ENCODE measurements around the gene CCNY. TPM values are rescaled to one million over a fixed set of nuclear protein-coding genes. Genes with fewer than 3 reads are reported as not detected.
"Not testable (repeated sequence)": the region's sequence is repeated elsewhere in the genome, so short reads cannot be mapped to it uniquely, and the experiment has no call there.

The CCNY gene
- total RNA-seq, 1 donor from 2014 or later: 41.3 TPM

DNA sequence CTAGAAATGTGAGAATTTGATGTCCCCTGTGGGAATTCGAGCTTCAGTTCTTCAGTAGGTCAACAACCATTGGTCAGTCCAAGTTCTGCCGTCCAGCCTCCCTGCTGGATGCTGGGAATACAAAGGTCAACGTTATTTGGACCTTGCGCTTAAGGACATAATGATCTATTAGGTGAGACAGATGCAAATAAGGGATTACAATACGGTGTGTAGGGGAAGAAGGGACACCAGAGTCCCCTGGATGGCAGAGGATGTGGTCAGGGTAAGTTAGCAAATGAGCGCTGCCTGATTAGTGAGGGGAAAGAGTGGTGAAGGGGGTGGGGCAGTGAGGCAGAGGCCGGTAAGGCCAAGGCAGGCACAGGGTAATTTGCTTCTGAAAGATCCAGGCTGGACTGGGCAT, 16.2 kb downstream of the CCNY start:
- DNase-seq (ENCODE audit: low read depth): no peak
- no peaks in the 10 kb centered on the region for H3K27me3 ChIP-seq (ENCODE audit: control insufficient read depth, insufficient read depth, low read length)
- TF ChIP-seq, protein P1, sequence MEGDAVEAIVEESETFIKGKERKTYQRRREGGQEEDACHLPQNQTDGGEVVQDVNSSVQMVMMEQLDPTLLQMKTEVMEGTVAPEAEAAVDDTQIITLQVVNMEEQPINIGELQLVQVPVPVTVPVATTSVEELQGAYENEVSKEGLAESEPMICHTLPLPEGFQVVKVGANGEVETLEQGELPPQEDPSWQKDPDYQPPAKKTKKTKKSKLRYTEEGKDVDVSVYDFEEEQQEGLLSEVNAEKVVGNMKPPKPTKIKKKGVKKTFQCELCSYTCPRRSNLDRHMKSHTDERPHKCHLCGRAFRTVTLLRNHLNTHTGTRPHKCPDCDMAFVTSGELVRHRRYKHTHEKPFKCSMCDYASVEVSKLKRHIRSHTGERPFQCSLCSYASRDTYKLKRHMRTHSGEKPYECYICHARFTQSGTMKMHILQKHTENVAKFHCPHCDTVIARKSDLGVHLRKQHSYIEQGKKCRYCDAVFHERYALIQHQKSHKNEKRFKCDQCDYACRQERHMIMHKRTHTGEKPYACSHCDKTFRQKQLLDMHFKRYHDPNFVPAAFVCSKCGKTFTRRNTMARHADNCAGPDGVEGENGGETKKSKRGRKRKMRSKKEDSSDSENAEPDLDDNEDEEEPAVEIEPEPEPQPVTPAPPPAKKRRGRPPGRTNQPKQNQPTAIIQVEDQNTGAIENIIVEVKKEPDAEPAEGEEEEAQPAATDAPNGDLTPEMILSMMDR (IDR thresholded peaks at IDR 0.05; ENCODE audit: insufficient read depth, low read length, poor library complexity, severe bottlenecking): no peak
- H3K4me3 ChIP-seq (ENCODE audit: low read depth, low read length): no peak overlapping the region
- H3K36me3 ChIP-seq (ENCODE audit: control insufficient read depth, insufficient read depth, low read length): no peaks in the 10 kb centered on the region

DNA sequence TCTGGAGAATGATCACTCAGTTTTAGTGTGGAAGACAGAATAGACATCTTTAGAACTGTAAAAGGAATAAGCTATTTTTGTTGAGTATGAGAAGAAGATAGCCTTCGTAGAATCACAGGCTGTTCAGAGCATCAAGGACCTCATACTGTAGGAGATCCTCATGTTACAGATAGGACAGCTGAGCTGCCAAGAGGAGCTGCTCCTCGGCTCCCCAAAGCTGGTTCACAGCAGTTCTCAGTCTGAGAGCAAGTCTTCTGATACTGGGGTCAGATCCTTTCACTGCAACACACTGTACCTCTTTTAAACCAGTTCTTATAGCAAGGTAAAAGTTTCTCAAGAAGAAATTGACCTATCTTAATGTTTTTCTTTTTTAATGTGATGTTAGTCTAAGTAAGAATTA, 17.1 kb downstream of the CCNY start:
- Histone ChIP-seq H3K4me3 (ENCODE audit: low read depth, low read length) (no peak overlapping the region), H3K27me3 (ENCODE audit: control insufficient read depth, insufficient read depth, low read length) (no peaks in the 10 kb centered on the region), H3K36me3 (ENCODE audit: control insufficient read depth, insufficient read depth, low read length) (no peaks in the 10 kb centered on the region)
- DNase-seq (ENCODE audit: low read depth): no peak
- TF ChIP-seq, protein P1 (IDR thresholded peaks at IDR 0.05; ENCODE audit: insufficient read depth, low read length, poor library complexity, severe bottlenecking): no peak

DNA sequence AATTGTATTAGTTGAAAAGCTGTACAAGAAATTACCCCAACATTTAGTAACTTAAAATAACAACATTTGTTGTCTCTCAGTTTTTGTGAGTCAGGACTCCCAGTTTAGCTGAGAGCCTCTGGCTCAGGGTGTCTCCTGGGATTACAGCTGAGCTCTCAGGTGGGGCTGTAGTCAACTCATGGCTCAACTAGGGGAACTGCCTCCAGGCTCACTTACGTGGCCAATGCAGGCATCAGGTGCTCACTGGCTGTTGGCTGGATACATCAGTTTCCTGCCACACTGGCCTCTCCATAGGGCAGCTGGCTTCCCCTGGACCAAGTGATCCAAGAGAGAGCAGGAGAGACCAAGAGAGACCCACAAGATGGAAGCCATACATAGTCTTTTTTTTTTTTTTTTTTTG, 17.5 kb downstream of the CCNY start:
- Histone ChIP-seq H3K36me3 (ENCODE audit: control insufficient read depth, insufficient read depth, low read length) (no peaks in the 10 kb centered on the region), H3K4me3 (ENCODE audit: low read depth, low read length) (no peak overlapping the region), H3K27me3 (ENCODE audit: control insufficient read depth, insufficient read depth, low read length) (no peaks in the 10 kb centered on the region)
- TF ChIP-seq, protein P1 (IDR thresholded peaks at IDR 0.05; ENCODE audit: insufficient read depth, low read length, poor library complexity, severe bottlenecking): no peak
- DNase-seq (ENCODE audit: low read depth): no peak

DNA sequence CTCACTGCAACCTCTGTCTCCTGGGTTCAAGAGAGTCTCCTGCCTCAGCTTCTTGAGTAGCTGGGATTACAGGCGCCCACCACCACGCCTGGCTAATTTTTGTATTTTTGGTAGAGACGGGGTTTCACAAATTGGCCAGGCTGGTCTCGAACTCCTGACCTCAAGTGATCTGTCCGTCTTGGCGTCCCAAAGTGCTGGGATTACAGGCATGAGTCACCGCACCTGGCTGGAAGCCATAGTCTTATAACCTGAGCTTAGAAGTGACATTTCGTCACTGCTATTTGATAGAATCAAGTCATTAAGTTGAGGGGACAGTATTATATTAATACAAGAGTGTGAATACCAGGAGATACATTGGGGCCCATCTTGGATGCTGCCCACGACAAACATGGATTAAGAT, 17.9 kb downstream of the CCNY start:
- not testable (repeated sequence) for H3K4me3 ChIP-seq (ENCODE audit: low read depth, low read length); DNase-seq (ENCODE audit: low read depth); H3K27me3 ChIP-seq (ENCODE audit: control insufficient read depth, insufficient read depth, low read length); H3K36me3 ChIP-seq (ENCODE audit: control insufficient read depth, insufficient read depth, low read length)

DNA sequence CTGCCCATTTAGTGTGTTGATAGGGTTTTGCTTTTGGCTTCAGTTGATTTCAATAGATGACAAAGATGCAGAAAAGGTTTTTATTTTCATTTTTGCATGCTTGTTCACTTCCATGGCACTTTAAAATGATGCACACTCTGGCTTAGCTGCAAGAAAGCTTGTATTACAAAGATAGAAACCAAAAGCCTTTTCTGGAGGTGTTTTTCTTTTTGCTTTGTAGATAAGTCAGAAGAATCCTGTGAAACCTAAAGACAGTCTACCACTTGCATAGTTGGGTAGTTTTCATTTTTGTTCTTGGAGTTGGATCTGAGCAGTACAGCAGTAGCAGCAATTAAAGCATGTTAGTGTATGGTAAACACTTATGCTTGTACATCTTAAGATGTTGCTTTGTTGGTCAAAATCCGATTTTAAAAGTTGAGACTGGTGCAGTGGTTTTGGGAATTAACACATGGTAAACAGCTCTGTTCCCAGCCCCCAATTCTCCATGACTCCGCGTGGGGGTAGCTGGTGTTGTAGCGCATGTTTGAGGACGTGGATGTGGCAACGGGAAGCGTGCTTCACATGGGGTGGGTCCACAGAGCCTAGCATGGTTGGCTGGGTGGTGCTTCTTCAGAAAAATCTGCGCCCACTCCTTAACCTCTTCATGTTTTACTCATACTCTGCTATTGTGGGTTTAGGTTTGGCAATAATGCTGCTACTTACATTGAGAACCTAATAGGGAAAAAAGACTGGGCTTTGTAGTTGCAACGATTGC, 19.8 kb downstream of the CCNY start:
- no peaks in the 10 kb centered on the region for H3K36me3 ChIP-seq (ENCODE audit: control insufficient read depth, insufficient read depth, low read length)
- no peak for DNase-seq (ENCODE audit: low read depth)

DNA sequence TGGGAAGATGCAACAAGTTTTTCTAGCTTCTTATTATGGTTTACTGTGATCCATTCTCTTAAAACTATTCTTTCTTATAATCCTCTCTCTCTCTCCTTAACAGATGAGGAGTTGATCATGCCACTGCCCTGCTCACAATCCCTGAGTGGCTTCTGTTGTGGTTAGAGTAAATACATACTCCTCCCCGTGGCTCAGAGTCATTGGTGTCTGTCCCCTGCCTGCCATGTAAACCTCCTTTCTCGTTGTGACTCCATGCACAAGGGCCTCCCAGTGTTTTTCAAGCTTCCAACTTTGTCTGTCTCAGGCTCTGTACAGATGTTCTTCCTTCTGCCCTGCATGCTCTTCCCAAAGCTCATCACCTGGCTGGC, 20.4 kb downstream of the CCNY start:
- TF ChIP-seq, protein P1 (IDR thresholded peaks at IDR 0.05; ENCODE audit: insufficient read depth, low read length, poor library complexity, severe bottlenecking): no peak

More for the DNA sequence above, 19.8 kb downstream of the CCNY start:
- Histone ChIP-seq H3K4me3 (ENCODE audit: low read depth, low read length) (no peak overlapping the region), H3K27me3 (ENCODE audit: control insufficient read depth, insufficient read depth, low read length) (no peaks in the 10 kb centered on the region)
- TF ChIP-seq, protein P1 (IDR thresholded peaks at IDR 0.05; ENCODE audit: insufficient read depth, low read length, poor library complexity, severe bottlenecking): no peak

More for the DNA sequence above, 20.4 kb downstream of the CCNY start:
- DNase-seq (ENCODE audit: low read depth): no peak
- Histone ChIP-seq H3K36me3 (ENCODE audit: control insufficient read depth, insufficient read depth, low read length) (no peaks in the 10 kb centered on the region), H3K27me3 (ENCODE audit: control insufficient read depth, insufficient read depth, low read length) (no peaks in the 10 kb centered on the region), H3K4me3 (ENCODE audit: low read depth, low read length) (no peak overlapping the region)

Data from kidney epithelial cell (primary cell).